NCI-H2029 (cell line): ENCODE data around the gene UNC5B.

Experiments used
- DNase-seq: peaks from one replicate; lab custom pipeline; 2025; lab: John Stamatoyannopoulos, UW

UNC5B gene

GRCh38 chr10:71319800-71320392 is 107.5 kb downstream of the UNC5B start:
- no peak for DNase-seq

- no peak for DNase-seq
Measured at GRCh38 chr10:71320592-71320991, 108.2 kb downstream of the UNC5B start.

- DNase-seq, result no peak
Measured at GRCh38 chr10:71321386-71321785, 109.0 kb downstream of the UNC5B start.

GRCh38 chr10:71323407-71323806 is 111.0 kb downstream of the UNC5B start:
- DNase-seq, result no peak

- no peak for DNase-seq
Measured at GRCh38 chr10:71324743-71325142, 112.4 kb downstream of the UNC5B start.

- no peak for DNase-seq
Measured at GRCh38 chr10:71325267-71325666, 112.9 kb downstream of the UNC5B start.

- DNase-seq, result peak; percentile 78
Measured at GRCh38 chr10:71326464-71326881, 114.1 kb downstream of the UNC5B start.

GRCh38 chr10:71330789-71331404 is 118.5 kb downstream of the UNC5B start:
- no peak for DNase-seq

GRCh38 chr10:71331736-71332135 is 119.4 kb downstream of the UNC5B start:
- DNase-seq, result peak; percentile 52

- DNase-seq, result no peak
Measured at GRCh38 chr10:71332466-71332865, 120.1 kb downstream of the UNC5B start.

- no peak for DNase-seq
Measured at GRCh38 chr10:71333129-71333887, 120.9 kb downstream of the UNC5B start.

- no peak for DNase-seq
Measured at GRCh38 chr10:71334221-71334791, 121.9 kb downstream of the UNC5B start.

- DNase-seq, result no peak
Measured at GRCh38 chr10:71335173-71335708, 122.9 kb downstream of the UNC5B start.

- no peak for DNase-seq
Measured at GRCh38 chr10:71336632-71337031, 124.3 kb downstream of the UNC5B start.

GRCh38 chr10:71337219-71337701 is 124.9 kb downstream of the UNC5B start:
- DNase-seq, result no peak

GRCh38 chr10:71338728-71339495 is 126.5 kb downstream of the UNC5B start:
- no peak for DNase-seq

GRCh38 chr10:71339796-71340589 is 127.6 kb downstream of the UNC5B start:
- DNase-seq, result no peak

GRCh38 chr10:71342573-71343391 is 130.4 kb downstream of the UNC5B start:
- DNase-seq, result no peak

- DNase-seq, result no peak
Measured at GRCh38 chr10:71343392-71343773, 131.0 kb downstream of the UNC5B start.
